HG03280 (cell line): ENCODE measurements around the gene SLC44A3.

ENCODE experiments used
- ATAC-seq: cut with Tn5 transposase; IDR thresholded peaks from one replicate; pipeline ENCODE4 v1.9.1; 2021; ENCODE audit warnings: mild to moderate bottlenecking, moderate library complexity; ENCODE audit not compliant: unreplicated experiment

Gene SLC44A3

GRCh38 chr1:94903280-94904009 is 83.3 kb downstream of the SLC44A3 start:
- no peak for ATAC-seq

GRCh38 chr1:94905207-94905606 is 85.0 kb downstream of the SLC44A3 start:
- ATAC-seq, result no peak

- ATAC-seq, result no peak
Measured at GRCh38 chr1:94906382-94906781, 86.2 kb downstream of the SLC44A3 start.

- no peak for ATAC-seq
Measured at GRCh38 chr1:94907136-94907535, 87.0 kb downstream of the SLC44A3 start.

GRCh38 chr1:94908190-94908589 is 88.0 kb downstream of the SLC44A3 start:
- ATAC-seq, result no peak

- ATAC-seq, result no peak
Measured at GRCh38 chr1:94908965-94909364, 88.8 kb downstream of the SLC44A3 start.

- no peak for ATAC-seq
Measured at GRCh38 chr1:94909486-94909885, 89.3 kb downstream of the SLC44A3 start.

- no peak for ATAC-seq
Measured at GRCh38 chr1:94912263-94913184, 92.4 kb downstream of the SLC44A3 start.

GRCh38 chr1:94917251-94917650 is 97.1 kb downstream of the SLC44A3 start:
- ATAC-seq, result no peak

GRCh38 chr1:94919241-94920030 is 99.3 kb downstream of the SLC44A3 start:
- ATAC-seq, result no peak

- ATAC-seq, result no peak
Measured at GRCh38 chr1:94920061-94920460, 99.9 kb downstream of the SLC44A3 start.

GRCh38 chr1:94921977-94922376 is 101.8 kb downstream of the SLC44A3 start:
- no peak for ATAC-seq

- ATAC-seq, result no peak
Measured at GRCh38 chr1:94922761-94923331, 102.7 kb downstream of the SLC44A3 start.

GRCh38 chr1:94925004-94925403 is 104.8 kb downstream of the SLC44A3 start:
- ATAC-seq, result no peak

GRCh38 chr1:94925561-94926125 is 105.5 kb downstream of the SLC44A3 start:
- no peak for ATAC-seq

GRCh38 chr1:94926126-94926914 is 106.2 kb downstream of the SLC44A3 start:
- ATAC-seq, result peak; percentile 33

- peak; percentile 61 for ATAC-seq
Measured at GRCh38 chr1:94926915-94927404, 106.8 kb downstream of the SLC44A3 start, which contains the start of gene CNN3. Gene CNN3, minus strand, starts transcription at chr1:94927110. Its CDS starts 216 bp downstream, at chr1:94926894.

- no peak for ATAC-seq
Measured at GRCh38 chr1:94927405-94928175, 107.4 kb downstream of the SLC44A3 start.
